Measurements from ENCODE around the gene PTPRC.

PTPRC gene

DNA sequence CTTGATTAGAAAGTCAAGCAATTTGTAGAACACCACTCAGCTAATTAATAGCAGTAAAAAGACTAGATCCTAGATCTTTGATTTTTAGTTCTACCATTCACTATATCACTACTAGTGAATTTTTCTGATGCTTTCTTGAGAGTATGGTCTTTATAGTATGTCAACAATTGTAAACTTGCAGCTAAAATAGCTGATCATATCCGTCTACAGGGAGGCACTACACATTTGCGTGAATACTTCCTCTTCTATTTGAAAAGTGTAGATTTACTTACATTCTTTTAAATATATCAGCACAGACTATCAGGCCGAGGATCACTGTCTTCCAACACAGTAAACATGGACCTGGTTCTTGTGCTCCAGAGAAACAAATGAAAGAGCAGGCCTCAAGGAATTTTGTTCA is 18.6 kb upstream of the PTPRC start:
- Histone ChIP-seq H3K9me2 (ENCODE audit: low read depth, low read length) (no peaks in the 10 kb centered on the region), H3K4me3 (ENCODE audit: low read depth, low read length, poor library complexity, severe bottlenecking) (peak overlapping the region; percentile 53), H3K4me2 (ENCODE audit: low read length) (peak overlapping the region; percentile 89), H4K20me1 (ENCODE audit: insufficient read depth, low read length) (no peaks in the 10 kb centered on the region), H2AFZ (ENCODE audit: low read length) (no peak overlapping the region), H3F3A (ENCODE audit: insufficient read depth, low read length) (0 out of 2 replicates have a peak, but pooled peaks cover 4% of the 10 kb centered on the region), H3K27me3 (ENCODE audit: insufficient read depth, low read length) (no peaks in the 10 kb centered on the region), H3K27ac (ENCODE audit: low read depth, low read length, poor library complexity, severe bottlenecking) (peak overlapping the region; percentile 99), H3K9me3 (ENCODE audit: low read length) (no peaks in the 10 kb centered on the region), H3K9ac (ENCODE audit: low read length) (peak overlapping the region; percentile 83), H3K4me1 (ENCODE audit: insufficient read depth, low read length, severe bottlenecking) (peaks cover 80% of the 10 kb centered on the region), H3K36me3 (ENCODE audit: insufficient read depth, low read length) (no peaks in the 10 kb centered on the region), H3K79me2 (ENCODE audit: insufficient read depth, low read length) (no peaks in the 10 kb centered on the region)
- TF ChIP-seq EZH2 (IDR thresholded peaks at IDR 0.05; ENCODE audit: borderline replicate concordance, low read length): no peak
- TF ChIP-seq, protein P1, sequence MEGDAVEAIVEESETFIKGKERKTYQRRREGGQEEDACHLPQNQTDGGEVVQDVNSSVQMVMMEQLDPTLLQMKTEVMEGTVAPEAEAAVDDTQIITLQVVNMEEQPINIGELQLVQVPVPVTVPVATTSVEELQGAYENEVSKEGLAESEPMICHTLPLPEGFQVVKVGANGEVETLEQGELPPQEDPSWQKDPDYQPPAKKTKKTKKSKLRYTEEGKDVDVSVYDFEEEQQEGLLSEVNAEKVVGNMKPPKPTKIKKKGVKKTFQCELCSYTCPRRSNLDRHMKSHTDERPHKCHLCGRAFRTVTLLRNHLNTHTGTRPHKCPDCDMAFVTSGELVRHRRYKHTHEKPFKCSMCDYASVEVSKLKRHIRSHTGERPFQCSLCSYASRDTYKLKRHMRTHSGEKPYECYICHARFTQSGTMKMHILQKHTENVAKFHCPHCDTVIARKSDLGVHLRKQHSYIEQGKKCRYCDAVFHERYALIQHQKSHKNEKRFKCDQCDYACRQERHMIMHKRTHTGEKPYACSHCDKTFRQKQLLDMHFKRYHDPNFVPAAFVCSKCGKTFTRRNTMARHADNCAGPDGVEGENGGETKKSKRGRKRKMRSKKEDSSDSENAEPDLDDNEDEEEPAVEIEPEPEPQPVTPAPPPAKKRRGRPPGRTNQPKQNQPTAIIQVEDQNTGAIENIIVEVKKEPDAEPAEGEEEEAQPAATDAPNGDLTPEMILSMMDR (IDR thresholded peaks at IDR 0.05; ENCODE audit: low read length): no peak

DNA sequence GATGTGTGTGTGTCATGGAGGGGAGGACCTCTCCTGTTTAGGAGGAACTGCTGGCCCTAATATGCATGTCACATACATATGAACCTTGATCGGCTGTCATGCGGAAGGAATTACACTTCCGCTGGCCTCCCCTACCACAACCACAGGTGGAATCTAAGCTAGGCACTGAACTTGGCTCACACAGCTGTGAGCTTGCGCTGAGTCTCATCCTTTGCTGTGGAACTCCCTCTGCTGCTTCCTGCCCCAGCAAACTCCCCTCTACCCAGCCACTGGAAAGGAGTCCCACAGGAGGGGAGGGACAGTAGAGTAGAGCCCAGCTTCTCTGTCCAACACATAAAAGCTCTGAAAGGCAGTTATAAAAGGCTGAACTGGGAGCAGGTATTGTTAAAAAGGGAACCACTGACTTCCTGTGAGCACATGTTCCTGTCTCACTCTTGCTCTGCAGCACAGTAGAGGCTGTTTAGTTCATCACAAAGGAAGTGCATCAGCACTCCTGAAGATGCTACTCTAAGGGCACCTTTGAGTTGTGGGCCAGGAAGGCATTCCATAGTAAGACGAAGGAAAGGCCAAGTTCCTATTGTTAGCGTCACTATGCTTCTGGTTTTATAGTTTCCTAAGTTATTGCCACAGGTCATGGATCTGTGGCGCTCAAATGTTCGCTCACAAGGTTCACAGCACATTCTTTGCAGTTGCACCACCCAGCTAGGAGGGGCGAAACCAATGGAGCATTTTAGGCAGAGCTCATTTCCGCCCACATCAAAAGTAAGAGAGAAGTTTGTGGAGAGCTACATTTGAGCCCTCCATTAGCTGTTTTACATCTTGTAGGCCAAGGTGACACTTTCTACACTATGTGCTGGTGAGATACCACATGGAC is 17.7 kb upstream of the PTPRC start:
- H3K4me1 ChIP-seq (ENCODE audit: insufficient read depth, low read length, severe bottlenecking): peaks cover 87% of the 10 kb centered on the region
- H3K4me3 ChIP-seq (ENCODE audit: low read depth, low read length, poor library complexity, severe bottlenecking): peak overlapping the region; percentile 53

DNA sequence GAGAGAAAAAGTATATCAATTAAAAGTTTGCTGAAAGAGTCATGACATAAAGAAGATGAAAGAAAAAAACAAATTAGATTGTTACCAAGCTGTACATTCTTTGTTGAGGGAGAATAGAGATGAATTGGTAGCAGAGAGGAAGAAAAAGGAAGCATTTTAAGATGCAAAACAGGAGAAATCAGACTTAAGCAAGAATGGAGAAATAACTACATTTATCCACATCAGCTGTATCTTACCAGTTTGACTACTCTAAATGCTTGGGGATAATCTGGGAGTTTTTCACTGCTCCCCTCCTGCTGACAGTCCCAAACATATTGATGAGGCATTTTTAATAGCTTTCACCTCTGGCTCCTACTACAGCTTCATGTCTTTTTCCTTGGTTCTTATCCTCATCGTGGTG is 16.8 kb upstream of the PTPRC start:
- Histone ChIP-seq H3K79me2 (ENCODE audit: insufficient read depth, low read length) (peaks cover 6% of the 10 kb centered on the region), H3K4me2 (ENCODE audit: low read length) (peak overlapping the region; percentile 89), H4K20me1 (ENCODE audit: insufficient read depth, low read length) (no peaks in the 10 kb centered on the region), H3K9me3 (ENCODE audit: low read length) (no peaks in the 10 kb centered on the region), H3K4me3 (ENCODE audit: low read depth, low read length, poor library complexity, severe bottlenecking) (peak overlapping the region; percentile 53), H3K9me2 (ENCODE audit: low read depth, low read length) (no peaks in the 10 kb centered on the region), H3F3A (ENCODE audit: insufficient read depth, low read length) (0 out of 2 replicates have a peak, but pooled peaks cover 4% of the 10 kb centered on the region), H3K9ac (ENCODE audit: low read length) (peak overlapping the region; percentile 83), H3K27ac (ENCODE audit: low read depth, low read length, poor library complexity, severe bottlenecking) (peak overlapping the region; percentile 99), H3K4me1 (ENCODE audit: insufficient read depth, low read length, severe bottlenecking) (peaks cover 95% of the 10 kb centered on the region), H2AFZ (ENCODE audit: low read length) (no peak overlapping the region), H3K36me3 (ENCODE audit: insufficient read depth, low read length) (0 out of 2 replicates have a peak, but pooled peaks cover 5% of the 10 kb centered on the region), H3K27me3 (ENCODE audit: insufficient read depth, low read length) (no peaks in the 10 kb centered on the region)
- TF ChIP-seq EZH2 (IDR thresholded peaks at IDR 0.05; ENCODE audit: borderline replicate concordance, low read length): no peak
- TF ChIP-seq, protein P1 (IDR thresholded peaks at IDR 0.05; ENCODE audit: low read length): no peak

More for the DNA sequence above, 17.7 kb upstream of the PTPRC start:
- peak overlapping the region; percentile 89 for H3K4me2 ChIP-seq (ENCODE audit: low read length)
- TF ChIP-seq, protein P1 (IDR thresholded peaks at IDR 0.05; ENCODE audit: low read length): no peak
- no peak for TF ChIP-seq EZH2 (IDR thresholded peaks at IDR 0.05; ENCODE audit: borderline replicate concordance, low read length)
- peak overlapping the region; percentile 83 for H3K9ac ChIP-seq (ENCODE audit: low read length)
- H3K27me3 ChIP-seq (ENCODE audit: insufficient read depth, low read length): no peaks in the 10 kb centered on the region
- no peaks in the 10 kb centered on the region for H3K36me3 ChIP-seq (ENCODE audit: insufficient read depth, low read length)
- H4K20me1 ChIP-seq (ENCODE audit: insufficient read depth, low read length): no peaks in the 10 kb centered on the region
- peak overlapping the region; percentile 99 for H3K27ac ChIP-seq (ENCODE audit: low read depth, low read length, poor library complexity, severe bottlenecking)
- 0 out of 2 replicates have a peak, but pooled peaks cover 4% of the 10 kb centered on the region for H3F3A ChIP-seq (ENCODE audit: insufficient read depth, low read length)
- no peaks in the 10 kb centered on the region for H3K79me2 ChIP-seq (ENCODE audit: insufficient read depth, low read length)
- no peaks in the 10 kb centered on the region for H3K9me3 ChIP-seq (ENCODE audit: low read length)
- no peak overlapping the region for H2AFZ ChIP-seq (ENCODE audit: low read length)
- no peaks in the 10 kb centered on the region for H3K9me2 ChIP-seq (ENCODE audit: low read depth, low read length)

Data from OCI-LY1 (cell line).